HUES64 (cell line): ENCODE results near the gene TMEFF2.
A peak's percentile ranks its signal among the peaks of the same experiment; 100 is the strongest.

ENCODE experiments used
- H3K27ac ChIP-seq: 2 replicates; pipeline ENCODE4 v1.7.0; 2013; ENCODE audit warnings: low read depth, low read length, inconsistent platforms
- H3K27me3 ChIP-seq: 2 replicates; pipeline ENCODE4 v1.6.1; 2013; ENCODE audit warnings: mild to moderate bottlenecking, low read length; ENCODE audit not compliant: insufficient read depth
- H3K36me3 ChIP-seq: 2 replicates; pipeline ENCODE4 v1.6.1; 2013; ENCODE audit warnings: mild to moderate bottlenecking, low read length; ENCODE audit not compliant: insufficient read depth
- H3K4me1 ChIP-seq: 2 replicates; pipeline ENCODE4 v1.6.1; 2013; ENCODE audit warnings: mild to moderate bottlenecking, low read length, moderate library complexity; ENCODE audit not compliant: insufficient read depth
- H3K4me3 ChIP-seq: 2 replicates; pipeline ENCODE4 v1.5.1; 2013; ENCODE audit warnings: mild to moderate bottlenecking, low read length, moderate library complexity
- H3K9ac ChIP-seq: 2 replicates; pipeline ENCODE4 v1.6.1; 2013; ENCODE audit warnings: mild to moderate bottlenecking, low read depth, low read length
- H3K9me3 ChIP-seq: 2 replicates; pipeline ENCODE4 v1.6.1; 2013; ENCODE audit warnings: low read depth, low read length; ENCODE audit not compliant: insufficient read depth
- WGBS: fragments of 150-250, 120-280 bp; methylation state at CpG from one replicate; pipeline ENCODE4 v1.1.7; 2013; ENCODE audit warnings: missing lambda C conversion rate; 5-methylcytosine and 5-hydroxymethylcytosine counted together

Gene TMEFF2

GRCh38 chr2:191983591-191983990 is 211.1 kb downstream of the TMEFF2 start:
- WGBS = no CpG with 5 or more reads among the region's 1 CpG
- Histone ChIP-seq H3K4me3 (no peak overlapping the region), H3K36me3 (no peaks in the 10 kb centered on the region), H3K27me3 (no peaks in the 10 kb centered on the region), H3K27ac (no peak overlapping the region), H3K4me1 (peaks cover 22% of the 10 kb centered on the region), H3K9me3 (no peaks in the 10 kb centered on the region), H3K9ac (no peak overlapping the region)

- no peak overlapping the region for H3K27ac ChIP-seq
- no peaks in the 10 kb centered on the region for H3K36me3 ChIP-seq
- H3K9me3 ChIP-seq = no peaks in the 10 kb centered on the region
- no peak overlapping the region for H3K9ac ChIP-seq
- H3K4me3 ChIP-seq = no peak overlapping the region
- peaks cover 25% of the 10 kb centered on the region for H3K4me1 ChIP-seq
- no peaks in the 10 kb centered on the region for H3K27me3 ChIP-seq
Observed at GRCh38 chr2:191983186-191983585, 211.5 kb downstream of the TMEFF2 start.

DNA sequence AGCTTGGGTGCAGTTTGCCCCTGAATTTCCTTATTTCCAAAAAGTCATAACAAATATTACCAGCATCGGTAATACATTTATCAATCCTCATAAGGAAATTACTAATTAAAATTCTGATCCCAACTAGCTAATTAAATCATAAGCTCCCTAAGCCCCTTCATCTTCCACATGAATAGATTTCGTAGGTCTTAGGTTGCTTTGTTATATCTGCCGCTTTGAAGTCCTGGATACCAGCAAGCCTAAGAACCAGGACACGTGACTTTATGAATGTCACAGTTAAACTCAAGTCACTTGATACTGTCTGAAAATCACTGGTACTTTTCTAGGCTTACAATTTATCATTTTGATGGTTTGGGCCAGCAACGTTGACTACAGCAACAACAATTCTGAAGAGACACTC is 213.0 kb downstream of the TMEFF2 start:
- Histone ChIP-seq H3K9ac (no peak overlapping the region), H3K9me3 (no peaks in the 10 kb centered on the region), H3K4me1 (peaks cover 28% of the 10 kb centered on the region), H3K4me3 (no peak overlapping the region), H3K27me3 (no peaks in the 10 kb centered on the region), H3K27ac (no peak overlapping the region), H3K36me3 (no peaks in the 10 kb centered on the region)
- 93% methylated on average over 5 of the region's 5 CpGs for WGBS

DNA sequence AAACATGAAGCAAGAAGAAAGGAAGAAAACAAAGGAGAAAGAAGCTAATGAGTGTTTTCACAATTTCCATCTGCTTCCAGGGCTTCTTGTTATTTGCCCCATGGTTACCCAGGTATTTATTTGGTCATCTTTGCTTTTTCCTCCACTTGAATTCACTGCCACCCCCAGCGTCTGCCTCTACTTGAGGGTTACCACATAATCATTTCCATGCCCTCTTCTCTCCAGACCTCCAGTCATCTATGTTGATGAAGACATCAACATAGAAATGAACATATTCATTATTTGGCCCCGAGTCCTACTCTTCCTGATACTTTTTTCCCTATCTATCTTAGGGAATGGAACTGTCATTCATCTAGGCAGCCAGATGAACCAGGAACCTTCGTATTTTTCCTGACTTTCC is 214.2 kb downstream of the TMEFF2 start:
- no peaks in the 10 kb centered on the region for H3K27me3 ChIP-seq
- H3K9me3 ChIP-seq = no peaks in the 10 kb centered on the region
- H3K9ac ChIP-seq = no peak overlapping the region
- H3K27ac ChIP-seq = no peak overlapping the region; the same call in 1 of the 2 replicates
- no peak overlapping the region for H3K4me3 ChIP-seq
- 93% methylated on average over 3 of the region's 3 CpGs for WGBS
- H3K36me3 ChIP-seq = no peaks in the 10 kb centered on the region
- H3K4me1 ChIP-seq = peaks cover 28% of the 10 kb centered on the region

- 76% methylated on average over 1 of the region's 2 CpGs for WGBS
- no peak overlapping the region for H3K9ac ChIP-seq
- H3K27ac ChIP-seq = peak overlapping the region; percentile 66
- no peaks in the 10 kb centered on the region for H3K9me3 ChIP-seq
- H3K4me3 ChIP-seq = no peak overlapping the region
- H3K27me3 ChIP-seq = no peaks in the 10 kb centered on the region
- H3K36me3 ChIP-seq = no peaks in the 10 kb centered on the region
- peaks cover 28% of the 10 kb centered on the region for H3K4me1 ChIP-seq
Observed at GRCh38 chr2:191979221-191979730, 215.5 kb downstream of the TMEFF2 start.

DNA sequence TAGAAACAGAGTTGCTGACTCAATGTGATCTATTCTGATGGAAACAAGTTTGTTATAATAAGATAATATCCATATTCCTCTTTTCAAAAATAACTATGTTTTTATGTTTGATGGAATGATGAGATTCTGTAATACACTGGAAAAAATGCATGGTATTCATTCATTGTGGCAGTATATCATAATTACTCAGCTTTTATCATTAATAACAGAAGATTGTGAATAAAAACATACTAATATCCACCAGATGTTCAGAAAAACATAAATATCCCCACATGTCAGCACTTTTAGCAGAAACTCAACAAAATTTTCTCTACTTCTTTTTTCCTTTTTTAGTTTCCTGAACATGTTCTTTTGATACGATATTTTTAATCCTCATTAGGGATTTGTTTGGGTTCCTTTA is 217.0 kb downstream of the TMEFF2 start:
- WGBS = 100% methylated on average over 1 of the region's 1 CpG
- Histone ChIP-seq H3K9ac (no peak overlapping the region), H3K27ac (no peak overlapping the region), H3K4me3 (no peak overlapping the region), H3K9me3 (no peaks in the 10 kb centered on the region), H3K36me3 (no peaks in the 10 kb centered on the region), H3K4me1 (peaks cover 28% of the 10 kb centered on the region), H3K27me3 (no peaks in the 10 kb centered on the region)

- Histone ChIP-seq H3K9me3 (no peaks in the 10 kb centered on the region), H3K9ac (no peak overlapping the region), H3K4me1 (peaks cover 28% of the 10 kb centered on the region), H3K4me3 (no peak overlapping the region), H3K27me3 (no peaks in the 10 kb centered on the region), H3K36me3 (no peaks in the 10 kb centered on the region), H3K27ac (no peak overlapping the region)
- 88% methylated on average over 2 of the region's 3 CpGs for WGBS
Observed at GRCh38 chr2:191976436-191976835, 218.3 kb downstream of the TMEFF2 start.

- Histone ChIP-seq H3K4me3 (no peak overlapping the region), H3K36me3 (no peaks in the 10 kb centered on the region), H3K4me1 (peaks cover 17% of the 10 kb centered on the region), H3K9me3 (no peaks in the 10 kb centered on the region), H3K27ac (no peak overlapping the region), H3K27me3 (no peaks in the 10 kb centered on the region), H3K9ac (no peak overlapping the region)
Observed at GRCh38 chr2:191974676-191975075, 220.1 kb downstream of the TMEFF2 start.

GRCh38 chr2:191970867-191971266 is 223.9 kb downstream of the TMEFF2 start:
- no peaks in the 10 kb centered on the region for H3K9me3 ChIP-seq
- no peaks in the 10 kb centered on the region for H3K27me3 ChIP-seq
- 100% methylated on average over 1 of the region's 2 CpGs for WGBS
- H3K27ac ChIP-seq = no peak overlapping the region
- H3K4me1 ChIP-seq = no peaks in the 10 kb centered on the region
- H3K4me3 ChIP-seq = no peak overlapping the region
- no peaks in the 10 kb centered on the region for H3K36me3 ChIP-seq
- H3K9ac ChIP-seq = no peak overlapping the region

GRCh38 chr2:191968120-191968519 is 226.6 kb downstream of the TMEFF2 start:
- Histone ChIP-seq H3K9me3 (no peaks in the 10 kb centered on the region), H3K27me3 (no peaks in the 10 kb centered on the region), H3K36me3 (no peaks in the 10 kb centered on the region), H3K9ac (no peak overlapping the region), H3K4me3 (no peak overlapping the region), H3K4me1 (no peaks in the 10 kb centered on the region), H3K27ac (no peak overlapping the region)
- WGBS = 86% methylated on average over 2 of the region's 2 CpGs

DNA sequence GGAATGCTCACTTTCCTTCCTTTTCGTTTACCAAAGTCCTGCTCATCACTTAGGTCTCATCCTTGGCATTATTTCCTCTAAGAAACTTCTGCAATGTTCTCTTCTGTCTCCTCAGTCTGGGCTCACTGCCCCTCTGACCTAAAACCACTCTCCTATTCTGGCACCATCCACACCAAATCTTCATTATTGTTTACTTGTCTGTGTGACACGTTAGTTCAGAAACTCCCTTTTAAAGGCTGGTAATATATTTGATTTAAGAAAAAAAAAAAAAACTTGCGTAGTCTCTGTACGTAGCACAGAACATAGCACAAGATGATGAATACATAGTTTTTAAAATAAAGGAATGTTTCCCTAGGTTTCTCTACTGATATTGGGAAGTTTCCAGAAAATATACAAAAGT is 229.0 kb downstream of the TMEFF2 start:
- no peak overlapping the region for H3K27ac ChIP-seq
- no peaks in the 10 kb centered on the region for H3K4me1 ChIP-seq
- 96% methylated on average over 3 of the region's 4 CpGs for WGBS

DNA sequence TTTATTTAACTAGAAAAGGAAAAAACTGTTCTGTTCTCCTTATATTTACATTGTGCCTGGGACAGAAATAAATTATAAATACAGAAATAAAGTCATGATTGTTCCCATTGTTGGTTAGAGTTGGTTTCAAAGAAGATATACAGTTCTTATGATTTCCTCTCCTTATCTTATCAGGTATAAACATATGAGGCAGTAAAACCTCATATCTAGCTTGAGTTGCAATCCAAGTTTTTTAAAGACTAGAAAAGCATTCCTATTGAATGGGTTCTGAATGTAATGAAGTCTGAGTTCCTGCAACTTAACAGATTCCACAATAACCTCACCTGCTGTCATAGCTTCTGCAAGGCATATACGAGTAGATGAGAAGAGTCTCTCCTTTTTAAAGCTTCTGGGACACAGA is 233.2 kb downstream of the TMEFF2 start:
- H3K4me1 ChIP-seq = no peaks in the 10 kb centered on the region
- no peaks in the 10 kb centered on the region for H3K9me3 ChIP-seq
- H3K27me3 ChIP-seq = no peaks in the 10 kb centered on the region
- no peak overlapping the region for H3K9ac ChIP-seq
- H3K36me3 ChIP-seq = no peaks in the 10 kb centered on the region
- no peak overlapping the region for H3K4me3 ChIP-seq
- H3K27ac ChIP-seq = no peak overlapping the region
- 87% methylated on average over 1 of the region's 1 CpG for WGBS

More for the DNA sequence above, 229.0 kb downstream of the TMEFF2 start:
- H3K27me3 ChIP-seq = no peaks in the 10 kb centered on the region
- H3K9ac ChIP-seq = no peak overlapping the region
- H3K4me3 ChIP-seq = no peak overlapping the region
- H3K36me3 ChIP-seq = no peaks in the 10 kb centered on the region
- H3K9me3 ChIP-seq = no peaks in the 10 kb centered on the region
